Measurements from ENCODE around the gene ACTRT2.

Gene ACTRT2

DNA sequence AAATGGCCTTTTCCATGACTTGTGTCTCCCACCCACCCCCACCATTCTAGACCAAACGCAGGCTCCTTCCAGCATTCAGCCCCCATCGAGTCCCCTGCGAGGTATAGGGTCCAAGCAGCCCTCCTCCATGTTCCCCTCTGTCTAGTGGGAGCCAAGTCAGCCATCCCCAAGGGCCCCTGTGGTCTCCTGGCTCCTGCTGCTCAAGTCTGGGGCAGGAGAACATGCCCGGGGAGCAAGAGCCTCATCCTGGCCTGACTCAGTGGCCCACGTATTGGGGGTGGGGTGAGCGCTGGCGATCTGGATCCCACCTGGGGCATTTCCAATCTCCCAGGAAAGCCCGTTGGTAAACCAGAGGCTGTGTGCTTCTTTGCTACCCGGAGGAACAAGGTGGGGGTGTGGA lies 43.6 kb downstream of the ACTRT2 start:
- TF ChIP-seq, protein P1, sequence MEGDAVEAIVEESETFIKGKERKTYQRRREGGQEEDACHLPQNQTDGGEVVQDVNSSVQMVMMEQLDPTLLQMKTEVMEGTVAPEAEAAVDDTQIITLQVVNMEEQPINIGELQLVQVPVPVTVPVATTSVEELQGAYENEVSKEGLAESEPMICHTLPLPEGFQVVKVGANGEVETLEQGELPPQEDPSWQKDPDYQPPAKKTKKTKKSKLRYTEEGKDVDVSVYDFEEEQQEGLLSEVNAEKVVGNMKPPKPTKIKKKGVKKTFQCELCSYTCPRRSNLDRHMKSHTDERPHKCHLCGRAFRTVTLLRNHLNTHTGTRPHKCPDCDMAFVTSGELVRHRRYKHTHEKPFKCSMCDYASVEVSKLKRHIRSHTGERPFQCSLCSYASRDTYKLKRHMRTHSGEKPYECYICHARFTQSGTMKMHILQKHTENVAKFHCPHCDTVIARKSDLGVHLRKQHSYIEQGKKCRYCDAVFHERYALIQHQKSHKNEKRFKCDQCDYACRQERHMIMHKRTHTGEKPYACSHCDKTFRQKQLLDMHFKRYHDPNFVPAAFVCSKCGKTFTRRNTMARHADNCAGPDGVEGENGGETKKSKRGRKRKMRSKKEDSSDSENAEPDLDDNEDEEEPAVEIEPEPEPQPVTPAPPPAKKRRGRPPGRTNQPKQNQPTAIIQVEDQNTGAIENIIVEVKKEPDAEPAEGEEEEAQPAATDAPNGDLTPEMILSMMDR (IDR thresholded peaks at IDR 0.05; ENCODE audit: borderline replicate concordance, insufficient read depth, low read depth, low read length): no peak
- H3K4me3 ChIP-seq (ENCODE audit: low read depth, low read length): no peak overlapping the region

DNA sequence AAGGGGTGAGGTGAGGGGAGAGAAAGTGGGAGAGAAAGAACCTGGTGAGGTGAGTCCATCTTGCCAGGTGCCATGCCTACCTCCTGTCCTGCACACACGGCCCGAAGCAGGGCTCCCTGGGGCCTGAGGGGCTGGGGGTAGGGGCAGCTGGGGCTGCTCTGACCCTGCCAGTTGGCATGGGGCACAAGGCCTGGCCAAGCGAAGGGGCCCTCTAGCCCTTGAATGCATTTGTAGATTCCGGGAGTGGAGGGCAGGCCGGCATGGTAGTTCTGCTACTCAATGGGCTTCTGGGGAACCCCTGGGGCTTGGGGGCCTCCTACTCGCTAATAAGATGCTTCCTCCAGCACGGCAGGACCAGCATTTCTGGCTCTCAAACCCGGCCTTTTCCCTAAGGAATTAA lies 44.1 kb downstream of the ACTRT2 start:
- TF ChIP-seq, protein P1 (IDR thresholded peaks at IDR 0.05; ENCODE audit: borderline replicate concordance, insufficient read depth, low read depth, low read length): no peak
- no peak overlapping the region for H3K4me3 ChIP-seq (ENCODE audit: low read depth, low read length)

DNA sequence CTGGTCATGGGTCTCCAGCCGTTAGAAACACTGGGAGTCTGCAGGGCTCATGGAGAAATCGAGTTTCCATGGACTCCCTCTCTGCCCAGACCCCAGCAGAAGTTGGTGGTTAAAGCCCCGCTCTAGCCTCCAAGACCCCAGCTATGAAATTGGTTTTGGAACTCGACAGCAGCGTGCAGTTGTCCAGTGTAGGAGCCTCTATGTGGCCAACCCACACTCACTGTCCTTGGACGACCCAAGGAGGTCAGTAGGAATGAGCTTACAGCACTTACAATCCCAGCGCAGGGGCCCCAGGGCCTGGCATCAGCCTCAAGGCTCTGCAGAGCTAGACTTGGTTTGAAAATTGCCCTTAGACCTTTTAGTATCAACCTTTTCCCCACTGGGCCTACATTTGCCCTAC lies 44.5 kb downstream of the ACTRT2 start:
- TF ChIP-seq, protein P1 (IDR thresholded peaks at IDR 0.05; ENCODE audit: borderline replicate concordance, insufficient read depth, low read depth, low read length): no peak
- H3K4me3 ChIP-seq (ENCODE audit: low read depth, low read length): no peak overlapping the region

DNA sequence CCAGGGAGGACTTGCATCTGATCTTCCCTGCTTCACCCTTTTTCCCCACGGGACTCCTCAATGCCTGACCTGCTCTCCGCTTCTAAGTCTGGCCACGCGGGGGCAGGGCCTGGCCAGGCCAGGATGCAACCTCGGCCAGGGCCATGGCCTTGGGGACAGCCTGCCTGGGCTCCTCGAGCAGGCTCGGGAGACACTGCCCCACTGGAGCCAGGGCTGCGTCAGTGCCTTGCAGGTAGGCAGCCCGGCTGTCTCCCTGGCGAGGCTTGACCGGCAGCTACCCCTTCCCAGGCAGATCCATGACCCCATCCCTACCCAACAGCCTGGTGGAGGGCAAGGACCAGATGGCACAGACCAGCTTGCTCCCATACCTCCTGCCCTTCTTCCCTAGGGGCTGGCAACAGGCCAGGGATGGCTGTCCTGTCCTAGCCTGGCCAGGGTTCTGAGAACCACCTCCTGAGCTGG lies 45.0 kb downstream of the ACTRT2 start:
- H3K4me3 ChIP-seq (ENCODE audit: low read depth, low read length): no peak overlapping the region
- TF ChIP-seq, protein P1 (IDR thresholded peaks at IDR 0.05; ENCODE audit: borderline replicate concordance, insufficient read depth, low read depth, low read length): no peak

DNA sequence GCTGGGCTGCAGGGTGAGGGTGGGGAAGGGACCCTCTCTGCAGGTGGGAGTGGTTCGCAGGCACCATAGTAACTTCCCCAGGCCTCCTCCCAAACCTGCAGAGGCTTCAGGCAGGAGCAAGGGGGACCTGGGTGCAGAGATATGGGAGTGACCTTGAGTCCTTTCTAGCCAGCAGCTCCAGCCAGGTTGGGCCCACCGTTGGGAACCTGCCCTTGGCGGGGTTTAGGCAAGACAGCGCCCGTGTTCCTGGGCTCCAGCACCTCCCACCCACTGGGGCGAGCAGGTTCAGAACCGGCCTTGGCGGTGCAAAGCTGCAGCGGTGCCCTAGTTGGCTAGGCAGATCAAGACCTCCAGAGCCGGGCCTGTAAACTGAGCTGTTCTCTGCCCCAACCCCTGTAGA lies 45.6 kb downstream of the ACTRT2 start:
- TF ChIP-seq, protein P1 (IDR thresholded peaks at IDR 0.05; ENCODE audit: borderline replicate concordance, insufficient read depth, low read depth, low read length): no peak
- no peak overlapping the region for H3K4me3 ChIP-seq (ENCODE audit: low read depth, low read length)

DNA sequence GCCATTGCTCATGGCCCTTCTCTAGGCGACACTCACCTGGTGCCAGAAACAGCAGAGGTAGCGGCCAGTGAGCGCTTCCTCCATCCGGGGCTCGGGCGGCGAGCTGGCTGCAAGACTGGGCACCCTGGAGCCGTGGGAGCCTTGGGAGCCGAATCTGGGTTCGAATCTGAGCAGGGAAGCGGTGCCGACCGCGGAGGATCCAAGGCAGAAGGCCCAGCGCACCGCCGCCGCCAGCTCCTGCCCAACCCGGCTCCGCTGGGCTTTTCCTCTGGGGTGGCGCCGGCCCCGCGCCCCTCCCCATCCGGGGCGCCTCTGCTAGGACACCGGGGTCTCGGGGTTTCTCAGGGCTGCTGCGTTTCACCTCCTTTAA lies 46.0 kb downstream of the ACTRT2 start:
- no peak overlapping the region for H3K4me3 ChIP-seq (ENCODE audit: low read depth, low read length)
- TF ChIP-seq, protein P1 (IDR thresholded peaks at IDR 0.05; ENCODE audit: borderline replicate concordance, insufficient read depth, low read depth, low read length): no peak

DNA sequence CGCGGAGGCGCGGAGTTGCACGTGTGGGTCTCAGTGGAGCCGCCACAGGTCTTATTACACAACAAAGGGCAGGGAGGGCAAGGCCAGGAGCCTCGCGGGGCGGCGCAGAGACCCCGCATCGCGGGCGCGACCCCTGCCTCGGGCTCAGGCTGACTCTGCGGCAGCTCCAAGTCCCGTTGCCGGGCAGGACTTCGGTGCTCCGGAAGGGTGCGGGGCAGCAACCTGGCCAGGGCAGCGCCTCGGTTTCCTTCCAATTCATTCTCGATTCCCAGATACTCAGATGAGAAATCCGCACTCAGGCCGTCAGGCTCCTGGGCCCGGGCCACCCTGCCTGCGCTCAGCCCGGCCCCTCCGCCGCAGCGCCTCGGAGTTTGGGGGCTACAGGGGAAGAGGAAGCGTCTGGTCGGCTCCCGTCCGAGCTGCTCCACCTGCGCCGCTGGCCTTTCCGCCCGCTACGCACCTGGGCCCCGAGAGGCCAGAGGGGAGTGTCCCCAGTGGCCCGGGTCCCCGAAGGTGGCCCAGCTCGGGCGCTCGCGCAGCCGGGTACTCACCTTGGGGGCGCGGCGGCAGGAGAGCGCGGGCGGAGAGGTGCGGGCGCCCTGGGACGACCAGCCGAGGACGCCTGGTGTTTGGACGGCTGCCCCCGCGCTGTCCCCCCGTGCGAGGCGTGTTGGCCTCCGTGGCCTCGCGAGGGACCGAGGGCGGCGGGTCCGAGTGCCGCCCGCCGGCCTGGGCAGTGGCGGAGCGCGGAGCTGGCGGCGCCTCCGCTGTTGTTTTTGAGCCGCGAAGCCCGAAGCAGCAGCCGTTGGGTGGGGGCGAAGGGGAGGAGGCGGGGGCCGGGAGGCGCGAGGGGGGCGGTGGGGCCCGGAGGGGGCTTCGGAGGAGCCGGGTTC lies 46.6 kb downstream of the ACTRT2 start:
- H3K4me3 ChIP-seq (ENCODE audit: low read depth, low read length): no peak overlapping the region
- TF ChIP-seq, protein P1 (IDR thresholded peaks at IDR 0.05; ENCODE audit: borderline replicate concordance, insufficient read depth, low read depth, low read length): no peak

Measured in GM12875 (cell line).